Naive thymus-derived CD4-positive, alpha-beta T cell (primary cell): ENCODE results near the gene ABCB1. TPM values are rescaled to one million over a fixed set of nuclear protein-coding genes. Genes with fewer than 3 reads are reported as not detected.

Experiments
- ATAC-seq: fragments of 150-1000 bp; cut with Tn5 transposase; 2 replicates; pipeline ENCODE4 v1.10.0; 2021; ENCODE audit warnings: mild to moderate bottlenecking, moderate library complexity
- CTCF ChIA-PET: fragments of 350-600 bp; sonication (Branson Sonifier 250); formaldehyde crosslinking; loops from one replicate; lab custom pipeline; 2021; ENCODE audit warnings: antibody characterized with exemption; lab: Charles Lee
- POLR2A ChIA-PET: fragments of 350-600 bp; sonication (Branson Sonifier 250); formaldehyde crosslinking; loops from one replicate; lab custom pipeline; 2021; ENCODE audit warnings: antibody characterized with exemption, inconsistent platforms; lab: Charles Lee
- DNase-seq, 9 donors: peaks; one replicate each; pipeline versions ENCODE4 v3.0.0 to v3.0.0-alpha.2; 2020 to 2022; ENCODE audit warnings: mixed read lengths in 1 of 9
- H3K27ac ChIP-seq: one replicate; pipeline ENCODE4 v1.7.0; 2013; ENCODE audit warnings: mild to moderate bottlenecking, low read depth, low read length, moderate library complexity
- H3K27me3 ChIP-seq, 2 donors: one replicate each; pipeline ENCODE4 v1.7.0; 2013; ENCODE audit warnings: low read length in 2 of 2, mild to moderate bottlenecking in 2 of 2, moderate library complexity in 2 of 2; ENCODE audit not compliant: control insufficient read depth in 2 of 2, insufficient read depth in 2 of 2
- H3K36me3 ChIP-seq, 3 experiments: 1 replicate in 2 of 3; 2 replicates in 1 of 3; pipeline ENCODE4 v1.7.0; 2013; ENCODE audit warnings: low read length in 3 of 3, mild to moderate bottlenecking in 3 of 3, moderate library complexity in 1 of 3; ENCODE audit not compliant: insufficient read depth in 3 of 3, control insufficient read depth in 2 of 3
- H3K4me1 ChIP-seq, 2 donors: one replicate each; pipeline ENCODE4 v1.7.0; 2013; ENCODE audit warnings: low read length in 2 of 2, mild to moderate bottlenecking in 2 of 2, moderate library complexity in 1 of 2; ENCODE audit not compliant: control insufficient read depth in 2 of 2, insufficient read depth in 2 of 2
- H3K4me3 ChIP-seq: 2 replicates; pipeline ENCODE4 v1.7.0; 2013; ENCODE audit warnings: mild to moderate bottlenecking, low read length
- H3K9me3 ChIP-seq, 3 experiments: 1 replicate in 2 of 3; 2 replicates in 1 of 3; pipeline ENCODE4 v1.7.0; 2013; ENCODE audit warnings: low read length in 3 of 3; ENCODE audit not compliant: control insufficient read depth in 2 of 3
- H3K27ac Mint-ChIP-seq, 9 donors: one replicate each; pipeline ENCODE4 v1.8.0; 2020 to 2022; ENCODE audit warnings: mixed read lengths in 9 of 9, mild to moderate bottlenecking in 8 of 9, moderate library complexity in 5 of 9, inconsistent platforms in 2 of 9
- H3K27me3 Mint-ChIP-seq, 5 donors: one replicate each; pipeline ENCODE4 v1.8.0; 2021 to 2022; ENCODE audit warnings: mixed read lengths in 5 of 5, mild to moderate bottlenecking in 1 of 5
- H3K36me3 Mint-ChIP-seq, 5 donors: one replicate each; pipeline ENCODE4 v1.8.0; 2020 to 2022; ENCODE audit warnings: mixed read lengths in 5 of 5, mild to moderate bottlenecking in 3 of 5, inconsistent platforms in 1 of 5
- H3K4me1 Mint-ChIP-seq, 7 donors: one replicate each; pipeline ENCODE4 v1.8.0; 2020 to 2022; ENCODE audit warnings: mixed read lengths in 7 of 7, mild to moderate bottlenecking in 3 of 7, inconsistent platforms in 1 of 7
- H3K4me3 Mint-ChIP-seq, 10 donors: one replicate each; pipeline ENCODE4 v1.8.0; 2020 to 2022; ENCODE audit warnings: mild to moderate bottlenecking in 10 of 10, mixed read lengths in 10 of 10, moderate library complexity in 6 of 10, inconsistent platforms in 2 of 10
- H3K9me3 Mint-ChIP-seq, 11 donors: one replicate each; pipeline ENCODE4 v1.8.0; 2020 to 2022; ENCODE audit warnings: mixed read lengths in 11 of 11, mild to moderate bottlenecking in 4 of 11, inconsistent platforms in 1 of 11, moderate library complexity in 1 of 11
- intact Hi-C, 2 donors: fragments of 100-400 bp; cut with micrococcal nuclease; formaldehyde crosslinking; loops; one replicate each; pipeline ENCODE4 v1.15.1; 2023
- polyA plus RNA-seq, 2 donors: library from polyadenylated mRNA; unstranded; fragments of 300-500 nt; fragmentation: Illumina TruSeq; gene quantifications; one replicate each; pipeline ENCODE4 v1.2.3, GENCODE V29; 2021
- total RNA-seq, 6 experiments: library from RNA in 5 of 6; stranded (reverse) in 5 of 6; gene quantifications; 1 replicate in 5 of 6; 2 replicates in 1 of 6; pipeline ENCODE4 v1.2.3 and lab custom pipeline; 2021 to 2026

ABCB1 gene
- total and polyA plus RNA-seq, 7 experiments from 2014 or later, result 3.0 to 14.3 (median 9.0) TPM

DNA sequence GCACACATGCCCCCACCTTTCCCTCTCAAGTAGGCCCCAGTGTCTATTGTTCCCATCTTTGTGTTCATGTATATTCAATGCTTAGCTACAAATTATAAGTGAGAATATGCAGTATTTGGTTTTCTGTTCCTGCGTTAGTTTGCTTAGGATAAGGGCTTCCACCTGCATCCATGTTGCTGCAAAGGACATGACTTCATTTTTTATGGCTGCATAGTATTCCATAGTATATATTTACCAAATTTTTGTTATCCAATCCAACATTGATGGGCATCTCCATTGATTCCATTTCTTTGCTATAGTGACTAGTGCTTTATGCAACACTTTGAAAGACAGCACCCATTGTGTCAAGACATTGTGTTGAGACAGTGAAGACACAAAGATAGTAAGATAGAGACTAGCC, 106.2 kb downstream of the ABCB1 start:
- Mint-ChIP-seq H3K4me1 (peaks cover 0 to 4% (median 0%) of the 10 kb centered on the region in 7 donors), H3K27me3 (peaks cover 0 to 14% (median 4%) of the 10 kb centered on the region in 5 donors), H3K27ac (no peak overlapping the region), H3K36me3 (no peaks in the 10 kb centered on the region), H3K4me3 (no peak overlapping the region), H3K9me3 (peaks cover 0 to 4% (median 0%) of the 10 kb centered on the region in 11 donors)
- no peaks in the 10 kb centered on the region for H3K27me3 ChIP-seq
- ATAC-seq (no peak), DNase-seq (no peak)
- no peaks in the 10 kb centered on the region for H3K9me3 ChIP-seq
- POLR2A ChIA-PET, result no interaction called here
- H3K4me1 ChIP-seq, result no peaks in the 10 kb centered on the region
- intact Hi-C loops, result no loop called here
- no peak overlapping the region for H3K4me3 ChIP-seq
- H3K36me3 ChIP-seq, result no peaks in the 10 kb centered on the region
- H3K27ac ChIP-seq, result no peak overlapping the region
- CTCF ChIA-PET, result no interaction called here

DNA sequence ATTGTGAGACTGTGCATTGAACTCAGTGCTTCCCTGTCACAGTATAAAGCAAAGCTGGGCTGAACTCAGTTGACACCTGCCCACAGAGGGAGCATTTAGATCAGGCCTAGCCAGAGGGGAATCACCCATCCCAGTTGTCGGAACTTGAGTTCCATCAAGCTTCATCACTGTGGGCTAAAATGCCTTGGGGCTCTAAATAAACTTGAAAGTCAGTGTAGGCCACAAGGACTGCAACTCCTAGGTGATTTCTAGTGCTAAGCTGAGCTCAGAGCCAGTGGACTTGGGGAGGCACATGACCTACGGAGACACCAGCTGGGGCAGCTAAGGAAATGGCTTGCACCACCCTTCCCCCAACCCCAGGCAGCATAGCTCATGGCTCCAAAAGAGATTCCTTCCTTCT, 117.6 kb downstream of the ABCB1 start:
- Histone ChIP-seq H3K36me3 (no peaks in the 10 kb centered on the region), H3K4me3 (no peak overlapping the region), H3K4me1 (no peaks in the 10 kb centered on the region), H3K27ac (no peak overlapping the region), H3K27me3 (no peaks in the 10 kb centered on the region), H3K9me3 (no peaks in the 10 kb centered on the region)
- H3K27ac Mint-ChIP-seq, result no peak overlapping the region
- peaks cover 0 to 3% (median 0%) of the 10 kb centered on the region in 11 donors for H3K9me3 Mint-ChIP-seq
- no peaks in the 10 kb centered on the region for H3K36me3 Mint-ChIP-seq
- intact Hi-C loops, result no loop called here
- peaks cover 12 to 31% (median 26%) of the 10 kb centered on the region in 5 donors for H3K27me3 Mint-ChIP-seq
- no peak for DNase-seq
- CTCF ChIA-PET, result no interaction called here
- no peak for ATAC-seq
- no peak overlapping the region for H3K4me3 Mint-ChIP-seq
- no peaks in the 10 kb centered on the region for H3K4me1 Mint-ChIP-seq
- POLR2A ChIA-PET, result no interaction called here

DNA sequence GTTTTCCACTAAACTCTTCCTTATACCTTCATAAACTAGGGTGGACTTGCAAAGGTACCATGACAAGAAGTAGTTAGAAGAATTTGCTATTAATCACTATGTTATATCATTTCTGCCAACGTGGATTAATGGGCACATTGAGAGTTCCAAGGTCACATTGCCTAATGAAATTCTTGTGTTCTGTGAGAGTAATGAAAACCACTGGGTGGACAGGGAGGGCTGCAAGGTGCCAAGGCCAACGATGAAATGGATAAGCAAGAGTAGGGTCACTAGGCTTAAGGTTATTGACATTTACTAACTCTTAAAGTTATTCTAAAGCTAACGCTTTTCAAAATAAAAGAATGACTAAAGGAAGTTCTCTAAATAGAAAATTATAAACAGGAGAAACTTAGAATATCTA, 118.6 kb downstream of the ABCB1 start:
- H3K27me3 ChIP-seq, result no peaks in the 10 kb centered on the region
- no peaks in the 10 kb centered on the region for H3K4me1 Mint-ChIP-seq
- no peak overlapping the region for H3K27ac ChIP-seq
- no peaks in the 10 kb centered on the region for H3K4me1 ChIP-seq
- no peaks in the 10 kb centered on the region for H3K36me3 ChIP-seq
- H3K27me3 Mint-ChIP-seq, result peaks cover 12 to 30% (median 28%) of the 10 kb centered on the region in 5 donors
- no peak overlapping the region for H3K4me3 Mint-ChIP-seq
- CTCF ChIA-PET, result no interaction called here
- intact Hi-C loops, result no loop called here
- no peaks in the 10 kb centered on the region for H3K36me3 Mint-ChIP-seq
- H3K9me3 ChIP-seq, result no peaks in the 10 kb centered on the region
- no peak overlapping the region for H3K27ac Mint-ChIP-seq
- POLR2A ChIA-PET, result interaction anchor here (0.6 kb wide), 1 partner anchor 34 kb away, joined by 3 read pairs; no protein-coding TSS in a partner anchor
- no peak for ATAC-seq
- DNase-seq, result no peak
- H3K4me3 ChIP-seq, result no peak overlapping the region
- peaks cover 0 to 3% (median 0%) of the 10 kb centered on the region in 11 donors for H3K9me3 Mint-ChIP-seq

DNA sequence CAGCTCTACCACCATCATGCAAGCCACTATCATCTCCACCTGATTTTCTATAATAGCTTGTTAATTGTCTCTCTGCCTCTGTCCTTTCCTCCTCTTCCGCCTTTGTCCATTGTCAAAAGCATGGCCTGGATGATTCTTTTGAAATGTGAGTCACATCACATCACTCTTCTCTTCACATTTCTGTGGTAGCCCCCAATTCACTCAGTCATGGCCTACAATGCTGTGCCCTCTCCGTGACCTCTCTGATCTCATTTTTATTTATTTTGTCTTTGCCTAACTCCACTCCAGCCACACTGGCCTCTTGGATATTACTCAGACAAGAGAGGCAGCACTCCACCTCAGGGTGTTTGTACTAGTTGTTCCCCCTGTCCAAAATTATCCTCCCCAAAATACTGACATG, 120.3 kb downstream of the ABCB1 start:
- H3K4me3 Mint-ChIP-seq, result no peak overlapping the region
- Histone ChIP-seq H3K36me3 (no peaks in the 10 kb centered on the region), H3K27ac (no peak overlapping the region), H3K9me3 (no peaks in the 10 kb centered on the region), H3K4me1 (no peaks in the 10 kb centered on the region), H3K4me3 (no peak overlapping the region), H3K27me3 (no peaks in the 10 kb centered on the region)
- peaks cover 19 to 36% (median 22%) of the 10 kb centered on the region in 5 donors for H3K27me3 Mint-ChIP-seq
- ChIA-PET POLR2A (no interaction called here), CTCF (no interaction called here)
- H3K4me1 Mint-ChIP-seq, result peaks cover 0 to 7% (median 6%) of the 10 kb centered on the region in 7 donors
- DNase-seq, result no peak
- intact Hi-C loops, result no loop called here
- no peaks in the 10 kb centered on the region for H3K36me3 Mint-ChIP-seq
- ATAC-seq, result no peak
- peaks cover 0 to 3% (median 0%) of the 10 kb centered on the region in 11 donors for H3K9me3 Mint-ChIP-seq
- H3K27ac Mint-ChIP-seq, result no peak overlapping the region

DNA sequence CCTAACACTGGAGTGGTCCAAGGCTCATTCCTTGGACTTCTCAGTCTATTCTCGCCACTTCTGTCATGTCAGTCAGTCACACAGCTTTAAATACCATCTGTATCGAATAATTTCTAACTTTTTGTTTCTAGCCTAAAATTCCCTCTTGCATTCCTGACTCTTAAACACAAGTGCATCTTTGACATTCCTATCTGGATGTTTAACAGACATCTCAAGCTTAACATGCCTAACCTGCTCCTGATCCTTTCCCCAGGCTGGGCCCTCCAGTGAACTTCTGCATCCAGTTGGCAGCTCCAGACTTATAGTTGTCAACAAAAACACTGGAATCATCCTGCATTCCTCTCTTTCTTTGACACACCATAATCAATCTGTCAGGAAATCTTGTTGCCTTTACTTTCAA, 120.7 kb downstream of the ABCB1 start:
- DNase-seq (no peak), ATAC-seq (no peak)
- Histone ChIP-seq H3K36me3 (no peaks in the 10 kb centered on the region), H3K27me3 (no peaks in the 10 kb centered on the region), H3K27ac (no peak overlapping the region), H3K4me1 (no peaks in the 10 kb centered on the region), H3K4me3 (no peak overlapping the region), H3K9me3 (no peaks in the 10 kb centered on the region)
- peaks cover 0 to 10% (median 8%) of the 10 kb centered on the region in 7 donors for H3K4me1 Mint-ChIP-seq
- H3K9me3 Mint-ChIP-seq, result peaks cover 0 to 3% (median 0%) of the 10 kb centered on the region in 11 donors
- no peaks in the 10 kb centered on the region for H3K36me3 Mint-ChIP-seq
- ChIA-PET POLR2A (no interaction called here), CTCF (no interaction called here)
- no peak overlapping the region for H3K27ac Mint-ChIP-seq
- intact Hi-C loops, result no loop called here
- H3K4me3 Mint-ChIP-seq, result no peak overlapping the region
- H3K27me3 Mint-ChIP-seq, result peaks cover 20 to 37% (median 24%) of the 10 kb centered on the region in 5 donors

DNA sequence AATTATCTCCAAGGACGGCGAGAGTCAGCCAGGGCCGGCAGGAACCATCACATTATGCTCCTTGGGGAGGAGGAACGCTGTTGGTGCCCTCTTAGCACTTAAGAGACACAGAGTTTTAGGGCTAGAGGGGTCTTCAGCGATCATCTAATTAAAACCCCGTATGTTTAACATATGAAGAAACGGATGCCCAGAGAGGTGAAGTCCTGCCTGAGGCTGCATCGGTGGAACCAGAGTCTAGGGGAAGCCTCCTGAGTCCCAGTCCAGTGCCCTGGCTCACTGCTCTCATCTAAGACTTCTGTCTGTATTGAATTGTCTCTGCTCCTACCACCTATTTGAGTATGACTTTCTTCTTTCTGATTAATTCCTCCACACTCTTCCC, 124.5 kb downstream of the ABCB1 start:
- Mint-ChIP-seq H3K36me3 (no peaks in the 10 kb centered on the region), H3K27ac (no peak overlapping the region), H3K4me1 (peaks cover 0 to 20% (median 13%) of the 10 kb centered on the region in 7 donors), H3K4me3 (peak overlapping the region in 9 of 10 donors; percentile 18 to 67 (median 54)), H3K27me3 (peaks cover 25 to 45% (median 37%) of the 10 kb centered on the region in 5 donors), H3K9me3 (peaks cover 0 to 3% (median 0%) of the 10 kb centered on the region in 11 donors)
- H3K9me3 ChIP-seq, result no peaks in the 10 kb centered on the region
- H3K4me3 ChIP-seq, result no peak overlapping the region
- CTCF ChIA-PET, result no interaction called here
- ATAC-seq, result no peak
- H3K27me3 ChIP-seq, result no peaks in the 10 kb centered on the region
- DNase-seq, result no peak
- H3K4me1 ChIP-seq, result no peaks in the 10 kb centered on the region
- POLR2A ChIA-PET, result no interaction called here
- H3K36me3 ChIP-seq, result no peaks in the 10 kb centered on the region
- intact Hi-C loops, result no loop called here
- H3K27ac ChIP-seq, result no peak overlapping the region
